GM12878 (cell line): ENCODE measurements around the gene SLC37A1. TPM values are rescaled to one million over a fixed set of nuclear protein-coding genes. Genes with fewer than 3 reads are reported as not detected.

Source experiments
- ASH2L ChIP-seq: fragments of 300-600, 200-600 bp; sonication (generic); IDR thresholded peaks from 2 replicates; pipeline ENCODE4 v1.6.1; 2017; ENCODE audit warnings: low read depth, mild to moderate bottlenecking, borderline replicate concordance
- ATF7 ChIP-seq: fragments of 450-650 bp; IDR thresholded peaks from 2 replicates; pipeline ENCODE4 v1.6.1; 2016; ENCODE audit warnings: low read depth, mild to moderate bottlenecking
- BACH1 ChIP-seq: fragments of 450-650 bp; IDR thresholded peaks from 2 replicates; pipeline ENCODE4 v1.6.1; 2017; ENCODE audit warnings: mild to moderate bottlenecking, borderline replicate concordance
- BRCA1 ChIP-seq: IDR thresholded peaks from 2 replicates; pipeline ENCODE4 v1.6.1; 2011; ENCODE audit warnings: low read depth, low read length, improper control_type of control experiment
- EED ChIP-seq: sonication (generic); IDR thresholded peaks from 2 replicates; pipeline ENCODE4 v1.6.1; 2016; ENCODE audit warnings: antibody characterized with exemption, low read depth
- EZH2 ChIP-seq: IDR thresholded peaks from 2 replicates; pipeline ENCODE4 v1.6.1; 2012; ENCODE audit warnings: low read depth, mild to moderate bottlenecking, control low read depth, inconsistent platforms, low read length, borderline replicate concordance; ENCODE audit not compliant: control insufficient read depth
- FOXM1 ChIP-seq: IDR thresholded peaks from 2 replicates; pipeline ENCODE4 v1.6.1; 2012; ENCODE audit warnings: low read depth, mild to moderate bottlenecking, inconsistent platforms, low read length, moderate library complexity
- MXI1 ChIP-seq: fragments of 150-350 bp; IDR thresholded peaks from 2 replicates; pipeline ENCODE4 v1.6.1; 2011; ENCODE audit warnings: low read depth, mild to moderate bottlenecking, inconsistent platforms, low read length, improper control_type of control experiment
- NFIC ChIP-seq: IDR thresholded peaks from 2 replicates; pipeline ENCODE4 v1.6.1; 2012; ENCODE audit warnings: low read depth, mild to moderate bottlenecking, inconsistent platforms, low read length, moderate library complexity
- RCOR1 ChIP-seq: conservative IDR thresholded peaks from 2 replicates; pipeline ENCODE4 v1.6.1; 2012; ENCODE audit warnings: low read depth, low read length, improper control_type of control experiment
- RELA ChIP-seq: fragments of 450-650 bp; IDR thresholded peaks from 2 replicates; pipeline ENCODE4 v1.8.0; 2014; ENCODE audit warnings: borderline replicate concordance; ENCODE audit not compliant: partially characterized antibody
- REST ChIP-seq: IDR thresholded peaks from 2 replicates; pipeline ENCODE4 v1.6.1; 2012; ENCODE audit warnings: mild to moderate bottlenecking, low read depth, low read length
- ZBED1 ChIP-seq: IDR thresholded peaks from 2 replicates; pipeline ENCODE4 v1.6.1; 2016; ENCODE audit warnings: borderline replicate concordance
- ZNF217 ChIP-seq: fragments of 450-650 bp; IDR thresholded peaks from 2 replicates; pipeline ENCODE4 v1.6.1; 2017; ENCODE audit warnings: antibody characterized with exemption, mild to moderate bottlenecking
- ZNF24 ChIP-seq: fragments of 450-650 bp; IDR thresholded peaks from 2 replicates; pipeline ENCODE4 v1.6.1; 2017; ENCODE audit warnings: antibody characterized with exemption, mild to moderate bottlenecking
- ZZZ3 ChIP-seq: IDR thresholded peaks from 2 replicates; pipeline ENCODE4 v1.6.1; 2011; ENCODE audit warnings: low read depth; ENCODE audit not compliant: control insufficient read depth, insufficient read length
- polyA plus RNA-seq, 11 experiments: library from polyadenylated mRNA; depleted of rRNA in 4 of 11; unstranded in 6 of 11; stranded (reverse) in 5 of 11; fragments of >200 nt; fragmentation: Nextera tagmentation in 4 of 11; fragmentation: Illumina TruSeq in 1 of 11; extraction: Ambion mirVana in 4 of 11; extraction: Trizol in 1 of 11; gene quantifications; 1 replicate in 1 of 11; 2 replicates in 10 of 11; pipeline versions ENCODE4 v1.2.1 to v1.2.3, GENCODE V29; 2011 to 2016; ENCODE audit warnings: inconsistent platforms in 2 of 11, missing spikeins in 2 of 11, low read depth in 1 of 11
- total RNA-seq, 4 experiments: library from RNA; depleted of rRNA in 3 of 4; stranded (reverse); fragments of >200 nt in 3 of 4; fragmentation: Illumina TruSeq in 1 of 4; extraction: Trizol in 1 of 4; gene quantifications; 2 replicates each; pipeline versions ENCODE4 v1.2.1 to v1.2.3, GENCODE V29; 2013 to 2021
- TF ChIP-seq, protein P1 (sequence below): fragments of 450-650 bp; formaldehyde crosslinking; IDR thresholded peaks from 2 replicates; pipeline ENCODE4 v1.5.0; 2022; ENCODE audit warnings: mild to moderate bottlenecking, missing genetic modification characterization
- TF ChIP-seq, protein P2 (sequence below): fragments of 450-650 bp; formaldehyde crosslinking; IDR thresholded peaks from 2 replicates; pipeline ENCODE4 v1.4.0; 2022; ENCODE audit warnings: mild to moderate bottlenecking, moderate library complexity
- TF ChIP-seq, protein P3 (sequence below): IDR thresholded peaks from 2 replicates; pipeline ENCODE4 v1.6.1; 2011; ENCODE audit warnings: low read depth, mild to moderate bottlenecking, low read length, moderate library complexity, borderline replicate concordance; ENCODE audit errors: extremely low read depth

Gene SLC37A1
- total and polyA plus RNA-seq, 10 of the 15 experiments (the other 5 are each of a cell fraction or from before 2014, with no cell fraction given) = 1.1 to 35.5 (median 24.4) TPM

DNA sequence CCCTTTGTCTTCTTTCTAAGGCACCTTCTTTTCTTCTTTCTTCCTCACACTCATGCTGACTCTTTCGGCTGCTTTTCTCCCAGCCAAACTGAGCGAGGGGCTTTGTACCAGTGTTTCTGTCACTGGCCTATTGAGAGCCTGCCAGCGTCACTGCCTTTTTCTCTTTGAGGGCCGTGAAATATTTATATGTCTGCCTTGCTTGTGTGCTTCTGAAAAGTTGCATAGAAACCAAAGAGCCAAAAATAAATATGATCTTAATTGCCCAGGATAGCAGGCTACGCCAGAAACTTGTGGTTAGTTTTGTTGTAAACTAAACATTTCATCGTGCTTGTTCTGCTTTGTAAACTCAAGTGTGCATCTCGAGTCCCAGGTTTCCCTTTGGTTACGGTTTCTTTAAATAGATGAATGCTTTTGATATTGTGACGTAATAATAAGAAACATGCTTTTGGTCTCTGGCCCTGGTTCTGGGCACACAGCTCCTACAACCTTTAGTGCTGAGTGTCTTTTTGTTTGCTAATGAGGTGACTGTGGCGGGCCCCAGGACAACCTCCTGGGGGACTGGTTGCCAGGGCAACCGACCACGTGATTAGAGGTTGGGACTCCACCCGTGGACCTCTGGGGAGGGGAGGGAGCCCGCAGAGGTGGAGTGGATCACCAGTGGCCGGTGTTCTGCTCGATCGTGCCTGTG is 10.8 kb downstream of the SLC37A1 start (continued):
- TF ChIP-seq EED (peak; percentile 74), EZH2 (no peak), FOXM1 (peak; percentile 65; the same call in 1 of the 2 replicates), RCOR1 (no peak), ZBED1 (peak; percentile 69; the same call in 1 of the 2 replicates), NFIC (peak; percentile 79; the same call in 1 of the 2 replicates), ATF7 (peak; percentile 99), ZNF24 (no peak), MXI1 (peak; percentile 91), BACH1 (peak; percentile 57), ASH2L (0 out of 2 replicates have a peak, but pooled peaks have one; percentile 61), REST (peak; percentile 47; the same call in 1 of the 2 replicates), ZZZ3 (no peak), ZNF217 (peak; percentile 36; the same call in 1 of the 2 replicates), BRCA1 (no peak), RELA (no peak)
- TF ChIP-seq, protein P1, sequence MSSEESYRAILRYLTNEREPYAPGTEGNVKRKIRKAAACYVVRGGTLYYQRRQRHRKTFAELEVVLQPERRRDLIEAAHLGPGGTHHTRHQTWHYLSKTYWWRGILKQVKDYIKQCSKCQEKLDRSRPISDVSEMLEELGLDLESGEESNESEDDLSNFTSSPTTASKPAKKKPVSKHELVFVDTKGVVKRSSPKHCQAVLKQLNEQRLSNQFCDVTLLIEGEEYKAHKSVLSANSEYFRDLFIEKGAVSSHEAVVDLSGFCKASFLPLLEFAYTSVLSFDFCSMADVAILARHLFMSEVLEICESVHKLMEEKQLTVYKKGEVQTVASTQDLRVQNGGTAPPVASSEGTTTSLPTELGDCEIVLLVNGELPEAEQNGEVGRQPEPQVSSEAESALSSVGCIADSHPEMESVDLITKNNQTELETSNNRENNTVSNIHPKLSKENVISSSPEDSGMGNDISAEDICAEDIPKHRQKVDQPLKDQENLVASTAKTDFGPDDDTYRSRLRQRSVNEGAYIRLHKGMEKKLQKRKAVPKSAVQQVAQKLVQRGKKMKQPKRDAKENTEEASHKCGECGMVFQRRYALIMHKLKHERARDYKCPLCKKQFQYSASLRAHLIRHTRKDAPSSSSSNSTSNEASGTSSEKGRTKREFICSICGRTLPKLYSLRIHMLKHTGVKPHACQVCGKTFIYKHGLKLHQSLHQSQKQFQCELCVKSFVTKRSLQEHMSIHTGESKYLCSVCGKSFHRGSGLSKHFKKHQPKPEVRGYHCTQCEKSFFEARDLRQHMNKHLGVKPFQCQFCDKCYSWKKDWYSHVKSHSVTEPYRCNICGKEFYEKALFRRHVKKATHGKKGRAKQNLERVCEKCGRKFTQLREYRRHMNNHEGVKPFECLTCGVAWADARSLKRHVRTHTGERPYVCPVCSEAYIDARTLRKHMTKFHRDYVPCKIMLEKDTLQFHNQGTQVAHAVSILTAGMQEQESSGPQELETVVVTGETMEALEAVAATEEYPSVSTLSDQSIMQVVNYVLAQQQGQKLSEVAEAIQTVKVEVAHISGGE (CRISPR knock-in tag) = no peak
- TF ChIP-seq, protein P2, sequence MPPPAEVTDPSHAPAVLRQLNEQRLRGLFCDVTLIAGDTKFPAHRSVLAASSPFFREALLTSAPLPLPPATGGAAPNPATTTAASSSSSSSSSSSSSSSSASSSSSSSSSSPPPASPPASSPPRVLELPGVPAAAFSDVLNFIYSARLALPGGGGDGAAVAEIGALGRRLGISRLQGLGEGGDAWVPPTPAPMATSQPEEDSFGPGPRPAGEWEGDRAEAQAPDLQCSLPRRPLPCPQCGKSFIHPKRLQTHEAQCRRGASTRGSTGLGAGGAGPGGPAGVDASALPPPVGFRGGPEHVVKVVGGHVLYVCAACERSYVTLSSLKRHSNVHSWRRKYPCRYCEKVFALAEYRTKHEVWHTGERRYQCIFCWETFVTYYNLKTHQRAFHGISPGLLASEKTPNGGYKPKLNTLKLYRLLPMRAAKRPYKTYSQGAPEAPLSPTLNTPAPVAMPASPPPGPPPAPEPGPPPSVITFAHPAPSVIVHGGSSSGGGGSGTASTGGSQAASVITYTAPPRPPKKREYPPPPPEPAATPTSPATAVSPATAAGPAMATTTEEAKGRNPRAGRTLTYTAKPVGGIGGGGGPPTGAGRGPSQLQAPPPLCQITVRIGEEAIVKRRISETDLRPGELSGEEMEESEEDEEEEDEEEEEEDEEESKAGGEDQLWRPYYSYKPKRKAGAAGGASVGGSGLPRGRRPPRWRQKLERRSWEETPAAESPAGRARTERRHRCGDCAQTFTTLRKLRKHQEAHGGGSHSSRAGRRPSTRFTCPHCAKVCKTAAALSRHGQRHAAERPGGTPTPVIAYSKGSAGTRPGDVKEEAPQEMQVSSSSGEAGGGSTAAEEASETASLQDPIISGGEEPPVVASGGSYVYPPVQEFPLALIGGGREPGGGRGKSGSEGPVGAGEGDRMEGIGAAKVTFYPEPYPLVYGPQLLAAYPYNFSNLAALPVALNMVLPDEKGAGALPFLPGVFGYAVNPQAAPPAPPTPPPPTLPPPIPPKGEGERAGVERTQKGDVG (CRISPR knock-in tag) = 0 out of 2 replicates have a peak, but pooled peaks have one; percentile 47
- TF ChIP-seq, protein P3, sequence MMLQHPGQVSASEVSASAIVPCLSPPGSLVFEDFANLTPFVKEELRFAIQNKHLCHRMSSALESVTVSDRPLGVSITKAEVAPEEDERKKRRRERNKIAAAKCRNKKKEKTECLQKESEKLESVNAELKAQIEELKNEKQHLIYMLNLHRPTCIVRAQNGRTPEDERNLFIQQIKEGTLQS = 0 out of 2 replicates have a peak, but pooled peaks have one; percentile 21
